ENCODE data around the gene POMGNT2. TPM values are rescaled to one million over a fixed set of nuclear protein-coding genes. Genes with fewer than 3 reads are reported as not detected.

POMGNT2 gene
- total and polyA plus RNA-seq, 4 donors = 5.8 to 6.6 (median 6.5) TPM

DNA sequence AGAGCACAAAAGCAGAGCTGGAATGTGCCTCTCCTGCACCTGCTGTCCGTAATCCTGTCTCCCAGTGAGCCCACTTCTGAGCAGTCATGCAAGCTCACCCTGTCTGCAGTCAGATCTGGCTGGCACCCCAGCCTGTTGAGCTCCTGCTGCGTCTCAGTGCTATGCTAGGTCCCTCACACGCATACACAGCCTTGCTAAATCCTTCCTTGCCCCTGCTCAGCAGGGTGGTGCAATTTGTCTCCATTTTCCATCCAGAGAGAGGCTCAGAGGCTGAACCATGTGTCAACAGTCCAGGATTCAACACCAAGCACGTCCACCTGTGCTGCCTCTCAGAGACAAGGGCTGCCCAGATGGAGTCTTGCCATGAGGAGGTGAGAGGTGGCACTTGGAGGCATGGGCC is 11.0 kb downstream of the POMGNT2 start:
- WGBS = 91% methylated on average over 4 of the region's 4 CpGs
- TF ChIP-seq HNF4G (IDR thresholded peaks at IDR 0.05) = no peak
- TF ChIP-seq, protein P1, sequence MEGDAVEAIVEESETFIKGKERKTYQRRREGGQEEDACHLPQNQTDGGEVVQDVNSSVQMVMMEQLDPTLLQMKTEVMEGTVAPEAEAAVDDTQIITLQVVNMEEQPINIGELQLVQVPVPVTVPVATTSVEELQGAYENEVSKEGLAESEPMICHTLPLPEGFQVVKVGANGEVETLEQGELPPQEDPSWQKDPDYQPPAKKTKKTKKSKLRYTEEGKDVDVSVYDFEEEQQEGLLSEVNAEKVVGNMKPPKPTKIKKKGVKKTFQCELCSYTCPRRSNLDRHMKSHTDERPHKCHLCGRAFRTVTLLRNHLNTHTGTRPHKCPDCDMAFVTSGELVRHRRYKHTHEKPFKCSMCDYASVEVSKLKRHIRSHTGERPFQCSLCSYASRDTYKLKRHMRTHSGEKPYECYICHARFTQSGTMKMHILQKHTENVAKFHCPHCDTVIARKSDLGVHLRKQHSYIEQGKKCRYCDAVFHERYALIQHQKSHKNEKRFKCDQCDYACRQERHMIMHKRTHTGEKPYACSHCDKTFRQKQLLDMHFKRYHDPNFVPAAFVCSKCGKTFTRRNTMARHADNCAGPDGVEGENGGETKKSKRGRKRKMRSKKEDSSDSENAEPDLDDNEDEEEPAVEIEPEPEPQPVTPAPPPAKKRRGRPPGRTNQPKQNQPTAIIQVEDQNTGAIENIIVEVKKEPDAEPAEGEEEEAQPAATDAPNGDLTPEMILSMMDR (IDR thresholded peaks at IDR 0.05; ENCODE audit: low read depth, low read length, missing input control) = no peak
- TF ChIP-seq, protein P2, sequence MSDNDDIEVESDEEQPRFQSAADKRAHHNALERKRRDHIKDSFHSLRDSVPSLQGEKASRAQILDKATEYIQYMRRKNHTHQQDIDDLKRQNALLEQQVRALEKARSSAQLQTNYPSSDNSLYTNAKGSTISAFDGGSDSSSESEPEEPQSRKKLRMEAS (IDR thresholded peaks at IDR 0.05) = no peak
- no peak for TF ChIP-seq TAF1 (conservative IDR thresholded peaks at IDR 0.05)
- no peak for TF ChIP-seq FOXA1 (IDR thresholded peaks at IDR 0.05)
- no peak for TF ChIP-seq JUND (IDR thresholded peaks at IDR 0.05)
- TF ChIP-seq, protein P3, sequence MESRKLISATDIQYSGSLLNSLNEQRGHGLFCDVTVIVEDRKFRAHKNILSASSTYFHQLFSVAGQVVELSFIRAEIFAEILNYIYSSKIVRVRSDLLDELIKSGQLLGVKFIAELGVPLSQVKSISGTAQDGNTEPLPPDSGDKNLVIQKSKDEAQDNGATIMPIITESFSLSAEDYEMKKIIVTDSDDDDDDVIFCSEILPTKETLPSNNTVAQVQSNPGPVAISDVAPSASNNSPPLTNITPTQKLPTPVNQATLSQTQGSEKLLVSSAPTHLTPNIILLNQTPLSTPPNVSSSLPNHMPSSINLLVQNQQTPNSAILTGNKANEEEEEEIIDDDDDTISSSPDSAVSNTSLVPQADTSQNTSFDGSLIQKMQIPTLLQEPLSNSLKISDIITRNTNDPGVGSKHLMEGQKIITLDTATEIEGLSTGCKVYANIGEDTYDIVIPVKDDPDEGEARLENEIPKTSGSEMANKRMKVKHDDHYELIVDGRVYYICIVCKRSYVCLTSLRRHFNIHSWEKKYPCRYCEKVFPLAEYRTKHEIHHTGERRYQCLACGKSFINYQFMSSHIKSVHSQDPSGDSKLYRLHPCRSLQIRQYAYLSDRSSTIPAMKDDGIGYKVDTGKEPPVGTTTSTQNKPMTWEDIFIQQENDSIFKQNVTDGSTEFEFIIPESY (IDR thresholded peaks at IDR 0.05) = no peak
- TF ChIP-seq, protein P4, sequence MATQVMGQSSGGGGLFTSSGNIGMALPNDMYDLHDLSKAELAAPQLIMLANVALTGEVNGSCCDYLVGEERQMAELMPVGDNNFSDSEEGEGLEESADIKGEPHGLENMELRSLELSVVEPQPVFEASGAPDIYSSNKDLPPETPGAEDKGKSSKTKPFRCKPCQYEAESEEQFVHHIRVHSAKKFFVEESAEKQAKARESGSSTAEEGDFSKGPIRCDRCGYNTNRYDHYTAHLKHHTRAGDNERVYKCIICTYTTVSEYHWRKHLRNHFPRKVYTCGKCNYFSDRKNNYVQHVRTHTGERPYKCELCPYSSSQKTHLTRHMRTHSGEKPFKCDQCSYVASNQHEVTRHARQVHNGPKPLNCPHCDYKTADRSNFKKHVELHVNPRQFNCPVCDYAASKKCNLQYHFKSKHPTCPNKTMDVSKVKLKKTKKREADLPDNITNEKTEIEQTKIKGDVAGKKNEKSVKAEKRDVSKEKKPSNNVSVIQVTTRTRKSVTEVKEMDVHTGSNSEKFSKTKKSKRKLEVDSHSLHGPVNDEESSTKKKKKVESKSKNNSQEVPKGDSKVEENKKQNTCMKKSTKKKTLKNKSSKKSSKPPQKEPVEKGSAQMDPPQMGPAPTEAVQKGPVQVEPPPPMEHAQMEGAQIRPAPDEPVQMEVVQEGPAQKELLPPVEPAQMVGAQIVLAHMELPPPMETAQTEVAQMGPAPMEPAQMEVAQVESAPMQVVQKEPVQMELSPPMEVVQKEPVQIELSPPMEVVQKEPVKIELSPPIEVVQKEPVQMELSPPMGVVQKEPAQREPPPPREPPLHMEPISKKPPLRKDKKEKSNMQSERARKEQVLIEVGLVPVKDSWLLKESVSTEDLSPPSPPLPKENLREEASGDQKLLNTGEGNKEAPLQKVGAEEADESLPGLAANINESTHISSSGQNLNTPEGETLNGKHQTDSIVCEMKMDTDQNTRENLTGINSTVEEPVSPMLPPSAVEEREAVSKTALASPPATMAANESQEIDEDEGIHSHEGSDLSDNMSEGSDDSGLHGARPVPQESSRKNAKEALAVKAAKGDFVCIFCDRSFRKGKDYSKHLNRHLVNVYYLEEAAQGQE (IDR thresholded peaks at IDR 0.05) = no peak
- no peaks in the 10 kb centered on the region for H3K27me3 ChIP-seq (ENCODE audit: control insufficient read depth in 4 of 4, insufficient read depth in 4 of 4, low read length in 3 of 4)
- no peak overlapping the region for H3K27ac ChIP-seq (ENCODE audit: low read depth in 1 of 2, low read length in 2 of 2)
- no peak overlapping the region for H3K9ac ChIP-seq (ENCODE audit: low read depth in 1 of 2, low read length in 2 of 2)
- no peaks in the 10 kb centered on the region for H3K36me3 ChIP-seq (ENCODE audit: control insufficient read depth in 4 of 4, insufficient read depth in 3 of 4, low read depth in 1 of 4, low read length in 3 of 4)
- DNase-seq (ENCODE audit: low spot score) = no peak
- no peak overlapping the region for H3K4me3 ChIP-seq (ENCODE audit: low read depth in 1 of 3, low read length in 3 of 3)
- no peaks in the 10 kb centered on the region for H3K9me3 ChIP-seq (ENCODE audit: control insufficient read depth in 4 of 4, low read length in 3 of 4)
- H3K4me1 ChIP-seq (ENCODE audit: control insufficient read depth in 4 of 4, insufficient read depth in 4 of 4, low read length in 3 of 4) = peaks cover 0 to 1% (median 0%) of the 10 kb centered on the region in 4 donors

DNA sequence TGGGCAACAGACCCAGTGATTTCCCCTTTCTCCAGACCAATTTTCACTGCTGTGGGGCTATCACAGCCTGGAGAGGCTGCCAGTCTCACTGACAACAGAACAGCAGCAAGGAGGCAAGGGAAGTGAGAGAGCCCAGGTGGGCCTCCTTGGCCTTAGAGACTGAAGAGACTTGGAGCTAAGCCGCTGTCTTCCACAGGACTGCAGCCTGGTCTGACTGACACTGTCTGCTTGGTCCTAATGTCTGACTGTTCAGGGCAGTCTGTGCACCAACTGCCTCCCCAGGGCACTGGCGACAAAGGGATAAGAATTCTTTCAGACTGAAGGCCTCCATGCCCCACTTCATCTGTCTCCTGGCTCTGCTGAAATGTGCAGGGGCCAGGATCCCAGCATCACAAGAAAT is 11.5 kb downstream of the POMGNT2 start:
- TF ChIP-seq RAD21 (IDR thresholded peaks at IDR 0.05) (no peak), EGR1 (IDR thresholded peaks at IDR 0.05; ENCODE audit: low read depth in 2 of 2) (no peak), GABPA (IDR thresholded peaks at IDR 0.05 in 1 of 2, conservative IDR thresholded peaks at IDR 0.05 in 1 of 2) (no peak), JUND (IDR thresholded peaks at IDR 0.05) (no peak), RXRA (IDR thresholded peaks at IDR 0.05) (no peak), YY1 (IDR thresholded peaks at IDR 0.05) (no peak), FOXA2 (IDR thresholded peaks at IDR 0.05) (no peak), SP1 (IDR thresholded peaks at IDR 0.05) (no peak), TAF1 (conservative IDR thresholded peaks at IDR 0.05) (no peak)
- TF ChIP-seq, protein P3 (IDR thresholded peaks at IDR 0.05) = no peak
- TF ChIP-seq, protein P5, sequence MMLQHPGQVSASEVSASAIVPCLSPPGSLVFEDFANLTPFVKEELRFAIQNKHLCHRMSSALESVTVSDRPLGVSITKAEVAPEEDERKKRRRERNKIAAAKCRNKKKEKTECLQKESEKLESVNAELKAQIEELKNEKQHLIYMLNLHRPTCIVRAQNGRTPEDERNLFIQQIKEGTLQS (IDR thresholded peaks at IDR 0.05) = no peak
- TF ChIP-seq, protein P2 (IDR thresholded peaks at IDR 0.05) = no peak
- TF ChIP-seq, protein P1 (IDR thresholded peaks at IDR 0.05; ENCODE audit: low read depth, low read length, missing input control) = no peak
- no peak overlapping the region for H3K27ac ChIP-seq (ENCODE audit: low read depth in 1 of 2, low read length in 2 of 2)
- WGBS = 97% methylated on average over 2 of the region's 2 CpGs
- no peaks in the 10 kb centered on the region for H3K9me3 ChIP-seq (ENCODE audit: control insufficient read depth in 4 of 4, low read length in 3 of 4)
- H3K4me1 ChIP-seq (ENCODE audit: control insufficient read depth in 4 of 4, insufficient read depth in 4 of 4, low read length in 3 of 4) = peaks cover 0 to 1% (median 0%) of the 10 kb centered on the region in 4 donors
- no peak for DNase-seq (ENCODE audit: low spot score)
- no peak overlapping the region for H3K9ac ChIP-seq (ENCODE audit: low read depth in 1 of 2, low read length in 2 of 2)
- H3K4me3 ChIP-seq (ENCODE audit: low read depth in 1 of 3, low read length in 3 of 3) = no peak overlapping the region
- H3K27me3 ChIP-seq (ENCODE audit: control insufficient read depth in 4 of 4, insufficient read depth in 4 of 4, low read length in 3 of 4) = no peaks in the 10 kb centered on the region
- H3K36me3 ChIP-seq (ENCODE audit: control insufficient read depth in 4 of 4, insufficient read depth in 3 of 4, low read depth in 1 of 4, low read length in 3 of 4) = no peaks in the 10 kb centered on the region

Data from liver (tissue), 9 donors.